Endothelial cell of umbilical vein (primary cell): Measurements from ENCODE around the gene WARS2. TPM values are rescaled to one million over a fixed set of nuclear protein-coding genes. Genes with fewer than 3 reads are reported as not detected.

Experiments used
- BruUV-seq: library from RNA; stranded (reverse); fragments of 400-500 nt; replicated peaks from 2 replicates; lab custom pipeline; 2021; lab: Mats Ljungman, UMichigan
- CTCF ChIA-PET: fragments of 300-600, 350-600 bp; sonication (Branson Sonifier 250); formaldehyde crosslinking; loops from one replicate; lab custom pipeline; 2021; ENCODE audit warnings: antibody characterized with exemption, inconsistent platforms; lab: Charles Lee
- POLR2A ChIA-PET: fragments of 300-600, 350-600 bp; sonication (Branson Sonifier 250); formaldehyde crosslinking; loops from one replicate; lab custom pipeline; 2021; ENCODE audit warnings: antibody characterized with exemption, inconsistent platforms; lab: Charles Lee
- DNase-seq: peaks from one replicate; pipeline ENCODE4 v3.0.0-alpha.2; 2011; ENCODE audit warnings: low read depth, low spot score
- FAIRE-seq: peaks from 2 replicates; lab custom pipeline; 2011; peaks lifted over from hg19 to GRCh38; lab: Jason Lieb, UNC
- H2AFZ ChIP-seq: 2 replicates; pipeline ENCODE4 v1.6.0; 2012; ENCODE audit warnings: low read depth, low read length, control low read depth, inconsistent platforms
- H3K27ac ChIP-seq: 2 replicates; pipeline ENCODE4 v1.5.1; 2011; ENCODE audit warnings: low read depth, mild to moderate bottlenecking, control low read depth, low read length, moderate library complexity; ENCODE audit not compliant: insufficient read depth
- H3K27me3 ChIP-seq, 2 experiments: 2 replicates each; pipeline versions ENCODE4 v1.6.0 to v1.6.1; 2011; ENCODE audit warnings: low read length in 2 of 2, mixed read lengths in 1 of 2; ENCODE audit not compliant: control insufficient read depth in 2 of 2, insufficient read depth in 2 of 2
- H3K36me3 ChIP-seq, 2 experiments: 2 replicates in 1 of 2; 3 replicates in 1 of 2; pipeline ENCODE4 v1.5.1; 2011; ENCODE audit warnings: low read length in 2 of 2, mild to moderate bottlenecking in 1 of 2, moderate library complexity in 1 of 2; ENCODE audit not compliant: control insufficient read depth in 2 of 2, insufficient read depth in 2 of 2; ENCODE audit errors: extremely low read depth in 1 of 2
- H3K4me1 ChIP-seq: 3 replicates; pipeline ENCODE4 v1.5.1; 2011; ENCODE audit warnings: mild to moderate bottlenecking, low read length; ENCODE audit not compliant: control insufficient read depth, insufficient read depth; ENCODE audit errors: extremely low read depth
- H3K4me2 ChIP-seq: 2 replicates; pipeline ENCODE4 v1.6.1; 2011; ENCODE audit warnings: low read length, control low read depth, mixed read lengths; ENCODE audit not compliant: insufficient read depth
- H3K4me3 ChIP-seq, 3 experiments: fragments of 200-600 bp in 1 of 3; sonication (generic), shearing (Covaris generic) in 1 of 3; replicated peaks in 1 of 3; 2 replicates each; pipeline ENCODE4 v1.5.1; 2011 to 2016; ENCODE audit warnings: control low read depth in 3 of 3, low read length in 3 of 3, mild to moderate bottlenecking in 2 of 3, inconsistent platforms in 1 of 3, low read depth in 1 of 3, moderate library complexity in 1 of 3; ENCODE audit not compliant: insufficient read depth in 1 of 3
- H3K79me2 ChIP-seq: 2 replicates; pipeline ENCODE4 v1.6.0; 2012; ENCODE audit warnings: low read length, inconsistent platforms; ENCODE audit not compliant: control insufficient read depth, insufficient read depth
- H3K9ac ChIP-seq: replicated peaks from 2 replicates; pipeline ENCODE3; 2011; ENCODE audit warnings: low read length, control low read depth; ENCODE audit not compliant: insufficient read depth; ENCODE audit errors: extremely low read depth
- H3K9me1 ChIP-seq: replicated peaks from 3 replicates; pipeline ENCODE4 v1.6.0; 2011; ENCODE audit warnings: mild to moderate bottlenecking, low read length; ENCODE audit not compliant: control insufficient read depth, insufficient read depth; ENCODE audit errors: extremely low read depth
- H3K9me3 ChIP-seq: replicated peaks from 2 replicates; pipeline ENCODE4 v1.5.1; 2012; ENCODE audit warnings: low read length, inconsistent platforms; ENCODE audit not compliant: control insufficient read depth, insufficient read depth
- H4K20me1 ChIP-seq: replicated peaks from 2 replicates; pipeline ENCODE3; 2011; ENCODE audit warnings: mild to moderate bottlenecking, low read length; ENCODE audit not compliant: control insufficient read depth, insufficient read depth; ENCODE audit errors: extremely low read depth
- CTCF ChIP-seq, 2 donors: IDR thresholded peaks; 1 replicate in 1 of 2; 2 replicates in 1 of 2; pipeline ENCODE4 v1.5.1; 2011; ENCODE audit warnings: low read length in 2 of 2, mild to moderate bottlenecking in 2 of 2, moderate library complexity in 2 of 2, control low read depth in 1 of 2, inconsistent platforms in 1 of 2, low read depth in 1 of 2; ENCODE audit not compliant: insufficient read depth in 1 of 2; ENCODE audit errors: extremely low read depth in 1 of 2
- EZH2 ChIP-seq: IDR thresholded peaks from 2 replicates; pipeline ENCODE4 v1.6.1; 2012; ENCODE audit warnings: borderline replicate concordance, low read depth, mild to moderate bottlenecking, moderate library complexity, low read length, inconsistent platforms; ENCODE audit not compliant: severe bottlenecking
- FOS ChIP-seq: IDR thresholded peaks from 2 replicates; pipeline ENCODE4 v1.6.1; 2011; ENCODE audit warnings: mild to moderate bottlenecking, low read length, moderate library complexity, borderline replicate concordance; ENCODE audit not compliant: insufficient read depth
- GATA2 ChIP-seq: IDR thresholded peaks from 2 replicates; pipeline ENCODE4 v1.7.0; 2011; ENCODE audit warnings: low read depth, mild to moderate bottlenecking, moderate library complexity, mixed read lengths, low read length; ENCODE audit not compliant: insufficient read length, insufficient read depth
- JUN ChIP-seq: IDR thresholded peaks from 2 replicates; pipeline ENCODE4 v1.6.1; 2011; ENCODE audit warnings: borderline replicate concordance, low read depth; ENCODE audit not compliant: insufficient read length, insufficient read depth
- MYC ChIP-seq: IDR thresholded peaks from one replicate; pipeline ENCODE4 v1.6.1; 2011; ENCODE audit warnings: mild to moderate bottlenecking, low read depth, low read length
- POLR2A ChIP-seq: IDR thresholded peaks from 2 replicates; pipeline ENCODE4 v1.6.1; 2012; ENCODE audit warnings: low read depth, mild to moderate bottlenecking, control low read depth, low read length
- POLR2AphosphoS5 ChIP-seq: IDR thresholded peaks from 2 replicates; pipeline ENCODE4 v1.6.1; 2012; ENCODE audit warnings: low read depth, mild to moderate bottlenecking, control low read depth, low read length, moderate library complexity; ENCODE audit not compliant: insufficient read depth
- dilution Hi-C: fragments of 300-500 bp; cut with MboI; formaldehyde crosslinking; loops from one replicate; pipeline ENCODE4 v1.15.0; 2019; ENCODE audit warnings: low sequenced_read_pairs; ENCODE audit not compliant: extremely low pct_ligation_motif_present
- intact Hi-C: fragments of 100-400 bp; cut with micrococcal nuclease; formaldehyde crosslinking; loops from one replicate; pipeline ENCODE4 v1.10.0; 2022
- polyA plus RNA-seq, 4 experiments: library from polyadenylated mRNA; depleted of rRNA in 3 of 4; stranded (reverse) in 3 of 4; unstranded in 1 of 4; fragments of >200 nt; gene quantifications; 2 replicates each; pipeline versions ENCODE4 v1.2.1 to v1.2.3, GENCODE V29; 2011 to 2012; ENCODE audit warnings: missing spikeins in 1 of 4
- total RNA-seq: library from RNA; stranded (reverse); gene quantifications from 2 replicates; pipeline ENCODE4 v1.2.3, GENCODE V29; 2021
- TF ChIP-seq, protein P1 (sequence below): IDR thresholded peaks from 2 replicates; pipeline ENCODE4 v1.6.1; 2011; ENCODE audit not compliant: insufficient read depth, insufficient read length

Gene WARS2
- total and polyA plus RNA-seq, 2 donors (not counting 3 experiments of a cell fraction or from before 2014, with no cell fraction given): 5.9 to 11.8 TPM

DNA sequence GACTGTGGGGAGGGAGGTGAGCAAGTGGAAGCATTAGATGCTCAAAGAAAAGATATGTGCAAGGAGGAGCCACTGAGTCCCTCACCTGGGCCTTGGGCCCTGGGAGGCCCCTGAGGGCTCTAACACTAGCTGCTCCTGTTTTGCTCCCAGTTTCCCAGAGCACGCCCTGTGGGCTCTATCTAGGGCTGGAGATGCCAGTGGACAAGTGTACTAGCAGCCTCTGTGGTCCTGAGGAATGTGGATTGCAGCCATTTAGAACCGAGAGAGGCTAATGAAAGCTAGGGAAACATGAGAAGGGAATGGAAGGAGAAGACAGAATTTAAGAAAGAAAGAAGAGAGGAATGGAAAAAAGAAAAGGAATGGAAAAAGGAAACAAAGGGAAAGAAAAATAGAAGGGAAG, 142.3 kb downstream of the WARS2 start:
- Histone ChIP-seq H3K4me3 (no peak overlapping the region), H3K9me1 (no peaks in the 10 kb centered on the region), H3K79me2 (no peaks in the 10 kb centered on the region), H3K9me3 (no peaks in the 10 kb centered on the region), H3K27ac (no peak overlapping the region), H3K36me3 (no peaks in the 10 kb centered on the region), H4K20me1 (no peaks in the 10 kb centered on the region), H3K4me1 (peaks cover 6% of the 10 kb centered on the region), H2AFZ (no peak overlapping the region), H3K27me3 (peaks cover 88 to 95% of the 10 kb centered on the region in 2 experiments), H3K9ac (no peak overlapping the region), H3K4me2 (no peak overlapping the region)
- FAIRE-seq: no peak
- CTCF ChIA-PET: interaction anchor here (1.8 kb wide), 1 partner anchor 11 kb away, joined by 10 read pairs; no protein-coding TSS in a partner anchor
- TF ChIP-seq FOS (no peak), POLR2AphosphoS5 (no peak), EZH2 (no peak), CTCF (IDR thresholded peaks at IDR 0.05; ENCODE audit: extremely low read depth in 1 of 2, insufficient read depth in 1 of 2, low read depth in 1 of 2, low read length in 2 of 2) (no peak), POLR2A (no peak), JUN (no peak), MYC (no peak), GATA2 (no peak)
- TF ChIP-seq, protein P1, sequence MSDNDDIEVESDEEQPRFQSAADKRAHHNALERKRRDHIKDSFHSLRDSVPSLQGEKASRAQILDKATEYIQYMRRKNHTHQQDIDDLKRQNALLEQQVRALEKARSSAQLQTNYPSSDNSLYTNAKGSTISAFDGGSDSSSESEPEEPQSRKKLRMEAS: no peak
- intact Hi-C loops (no loop called here), dilution Hi-C loops (no loop called here)
- no peak for DNase-seq
- no TSS peak for BruUV-seq
- POLR2A ChIA-PET: no interaction called here
